ENCODE results near the gene CLDN9.
A peak's percentile ranks its signal among the peaks of the same experiment; 100 is the strongest.

The CLDN9 gene

GRCh38 chr16:2987833-2988232 is 24.9 kb upstream of the CLDN9 start (continued):
- TF ChIP-seq KLF17 (tag by site-specific recombination; IDR thresholded peaks at IDR 0.05) (peak; percentile 76; the same call in 1 of the 2 replicates), ZNF473 (tag by site-specific recombination; IDR thresholded peaks at IDR 0.05) (no peak), ZBTB49 (tag by site-specific recombination; IDR thresholded peaks at IDR 0.05; ENCODE audit: low read depth) (no peak), ZNF26 (tag by site-specific recombination; IDR thresholded peaks at IDR 0.05) (no peak), TCF7L2 (IDR thresholded peaks at IDR 0.05; ENCODE audit: borderline replicate concordance, low read depth, low read length) (no peak), RBAK (tag by site-specific recombination; IDR thresholded peaks at IDR 0.05) (no peak), ZIC2 (tag by site-specific recombination; IDR thresholded peaks at IDR 0.05) (peak; percentile 100), ZNF596 (tag by site-specific recombination; IDR thresholded peaks at IDR 0.05) (no peak), ZBTB8A (tag by site-specific recombination; IDR thresholded peaks at IDR 0.05) (peak; percentile 83), ZNF830 (tag by site-specific recombination; IDR thresholded peaks at IDR 0.05; ENCODE audit: low read depth) (no peak), REPIN1 (tag by site-specific recombination; IDR thresholded peaks at IDR 0.05; ENCODE audit: low read depth) (no peak), ZNF610 (tag by site-specific recombination; IDR thresholded peaks at IDR 0.05; ENCODE audit: borderline replicate concordance) (no peak), ZNF114 (tag by site-specific recombination; IDR thresholded peaks at IDR 0.05) (no peak), ZNF433 (tag by site-specific recombination; IDR thresholded peaks at IDR 0.05; ENCODE audit: low read depth) (no peak), ZNF174 (tag by site-specific recombination; IDR thresholded peaks at IDR 0.05) (no peak), ZNF24 (tag by site-specific recombination; IDR thresholded peaks at IDR 0.05) (0 out of 2 replicates have a peak, but pooled peaks have one; percentile 16), KLF10 (tag by site-specific recombination; IDR thresholded peaks at IDR 0.05) (peak; percentile 70; the same call in 1 of the 2 replicates), KLF8 (tag by site-specific recombination; IDR thresholded peaks at IDR 0.05) (no peak), ZNF791 (tag by site-specific recombination; IDR thresholded peaks at IDR 0.05) (no peak), EGR2 (tag by site-specific recombination; IDR thresholded peaks at IDR 0.05; ENCODE audit: low read depth) (0 out of 2 replicates have a peak, but pooled peaks have one; percentile 21), ZNF670 (tag by site-specific recombination; IDR thresholded peaks at IDR 0.05; ENCODE audit: low read depth) (no peak), MEIS1 (CRISPR knock-in tag; IDR thresholded peaks at IDR 0.05; ENCODE audit: borderline replicate concordance) (no peak), ZBTB7A (tag by site-specific recombination; IDR thresholded peaks at IDR 0.05; ENCODE audit: low read depth) (no peak), ZNF138 (tag by site-specific recombination; IDR thresholded peaks at IDR 0.05; ENCODE audit: borderline replicate concordance) (no peak), SP7 (tag by site-specific recombination; IDR thresholded peaks at IDR 0.05) (peak; percentile 85), SCRT1 (tag by site-specific recombination; IDR thresholded peaks at IDR 0.05; ENCODE audit: borderline replicate concordance) (no peak), ZNF747 (tag by site-specific recombination; IDR thresholded peaks at IDR 0.05) (no peak), ZNF350 (tag by site-specific recombination; IDR thresholded peaks at IDR 0.05) (no peak)

Measured in HEK293 (cell line).